AG04450 (cell line): ENCODE measurements around the gene ALDH16A1. TPM values are rescaled to one million over a fixed set of nuclear protein-coding genes. Genes with fewer than 3 reads are reported as not detected.

ENCODE experiments used
- CTCF ChIA-PET: fragments of 300-600, 350-600 bp; formaldehyde crosslinking; extraction: SDS; loops from one replicate; lab custom pipeline; 2022; ENCODE audit warnings: antibody characterized with exemption, inconsistent platforms; lab: Charles Lee
- POLR2A ChIA-PET: fragments of 350-600 bp; formaldehyde crosslinking; extraction: SDS; loops from one replicate; lab custom pipeline; 2021; ENCODE audit warnings: antibody characterized with exemption, inconsistent platforms; lab: Yijun Ruan, JAX
- DNase-seq: peaks from one replicate; pipeline ENCODE4 v3.0.0-alpha.2; 2011; ENCODE audit warnings: low read depth, low spot score
- H3K27ac ChIP-seq: one replicate; pipeline ENCODE4 v1.5.1; 2012; ENCODE audit warnings: low read depth, low read length, control low read depth
- H3K27me3 ChIP-seq: one replicate; pipeline ENCODE4 v1.6.0; 2012; ENCODE audit warnings: low read length; ENCODE audit not compliant: control insufficient read depth, insufficient read depth
- H3K4me3 ChIP-seq: 2 replicates; pipeline ENCODE4 v1.5.1; 2011; ENCODE audit warnings: mild to moderate bottlenecking, low read depth, low read length, control low read depth
- H3K9me3 ChIP-seq: 2 replicates; pipeline ENCODE4 v1.5.1; 2012; ENCODE audit warnings: low read length; ENCODE audit not compliant: control insufficient read depth, insufficient read depth
- CTCF ChIP-seq: IDR thresholded peaks from 2 replicates; pipeline ENCODE4 v1.5.1; 2011; ENCODE audit warnings: low read depth, low read length, control low read depth, inconsistent platforms
- polyA plus RNA-seq: library from polyadenylated mRNA; depleted of rRNA; stranded (reverse); fragments of >200 nt; gene quantifications from 2 replicates; pipeline ENCODE4 v1.2.3, GENCODE V29; 2011

Gene ALDH16A1
- polyA plus RNA-seq, 1 experiment: 4.1 TPM

- peak within 1 kb of the TSS; percentile 82 for H3K27ac ChIP-seq
- H3K4me3 ChIP-seq: peak within 1 kb of the TSS; percentile 96
- no peaks in the 10 kb centered on the region for H3K27me3 ChIP-seq
- ChIA-PET CTCF (interaction anchor here (0.6 kb wide), 1 partner anchor 448 kb away, joined by 7 read pairs; no protein-coding TSS in a partner anchor), POLR2A (interaction anchor here (1.2 to 2.5 kb wide), 4 partner anchors 8 to 35 kb away, joined by 5 to 17 read pairs (median 11); partner anchors contain the start of genes ALDH16A1 and RPS11)
- TF ChIP-seq CTCF: no peak
- no peaks in the 10 kb centered on the region for H3K9me3 ChIP-seq
- DNase-seq: peak; percentile 99
Measured at GRCh38 chr19:49487277-49488045, 34.4 kb downstream of the ALDH16A1 start, which contains the start of gene RPL13A. TSS of gene RPL13A (plus strand) at chr19:49487608. CDS start at chr19:49487630, 22 bp downstream.

- Histone ChIP-seq H3K4me3 (peak overlapping the region; percentile 96), H3K27ac (peak overlapping the region; percentile 82), H3K27me3 (no peaks in the 10 kb centered on the region), H3K9me3 (no peaks in the 10 kb centered on the region)
- no peak for TF ChIP-seq CTCF
- CTCF ChIA-PET: no interaction called here
- DNase-seq: no peak
- POLR2A ChIA-PET: interaction anchor here (0.7 to 2.5 kb wide), 7 partner anchors 8 to 153 kb away, joined by 3 to 17 read pairs (median 5); partner anchors contain the start of genes ALDH16A1, RCN3 and RPS11
Measured at GRCh38 chr19:49488046-49488862, 35.2 kb downstream of the ALDH16A1 start.

GRCh38 chr19:49488863-49489537, 36.0 kb downstream of the ALDH16A1 start:
- TF ChIP-seq CTCF: no peak
- H3K9me3 ChIP-seq: no peaks in the 10 kb centered on the region
- POLR2A ChIA-PET: interaction anchor here (0.7 to 2.5 kb wide), 5 partner anchors 10 to 152 kb away, joined by 3 to 17 read pairs (median 5); partner anchors contain the start of genes ALDH16A1 and RCN3
- peak overlapping the region; percentile 58 for H3K27ac ChIP-seq
- H3K27me3 ChIP-seq: no peaks in the 10 kb centered on the region
- peak overlapping the region; percentile 96 for H3K4me3 ChIP-seq
- no peak for DNase-seq
- CTCF ChIA-PET: no interaction called here

GRCh38 chr19:49489601-49490167, 36.7 kb downstream of the ALDH16A1 start:
- Histone ChIP-seq H3K27ac (peak overlapping the region; percentile 58), H3K4me3 (peak overlapping the region; percentile 96), H3K9me3 (no peaks in the 10 kb centered on the region; the same call in 1 of the 2 replicates), H3K27me3 (no peaks in the 10 kb centered on the region)
- CTCF ChIA-PET: no interaction called here
- POLR2A ChIA-PET: interaction anchor here (1.4 to 2.5 kb wide), 4 partner anchors 9 to 151 kb away, joined by 4 to 17 read pairs (median 8); partner anchors contain the start of gene ALDH16A1
- no peak for TF ChIP-seq CTCF
- DNase-seq: no peak
